GM10266 (cell line): ENCODE results near the gene SNCAIP.
"Not testable (repeated sequence)": the region's sequence is repeated elsewhere in the genome, so short reads cannot be mapped to it uniquely, and the experiment has no call there.

ENCODE experiments used
- DNase-seq: peaks from one replicate; pipeline ENCODE4 v3.0.0; 2012; ENCODE audit errors: extremely low spot score
- TF ChIP-seq, protein P1 (sequence below): IDR thresholded peaks from 2 replicates; pipeline ENCODE4 v1.5.1; 2012; ENCODE audit warnings: mild to moderate bottlenecking, low read depth; ENCODE audit not compliant: control insufficient read depth, insufficient read depth; ENCODE audit errors: missing control alignments

The SNCAIP gene

DNA sequence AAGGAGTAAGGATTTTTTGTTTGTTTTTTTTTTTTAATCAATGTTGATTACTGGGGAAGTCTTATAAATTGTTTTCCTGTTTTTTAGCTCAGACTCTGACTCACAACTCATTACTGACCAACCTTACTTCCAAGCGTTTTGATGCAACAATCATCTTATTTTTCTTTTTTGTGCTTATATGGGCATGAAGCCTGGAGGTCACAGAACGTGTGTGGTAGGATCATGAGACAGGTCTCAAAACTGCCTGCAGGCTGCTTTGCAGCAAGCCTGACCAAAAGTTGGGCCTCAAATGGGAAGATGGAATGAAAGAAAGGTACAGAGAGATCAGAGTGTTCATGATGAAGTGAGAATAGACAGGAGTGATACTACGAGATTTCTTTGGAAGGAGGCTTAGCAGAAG, 38.5 kb downstream of the SNCAIP start:
- TF ChIP-seq, protein P1, sequence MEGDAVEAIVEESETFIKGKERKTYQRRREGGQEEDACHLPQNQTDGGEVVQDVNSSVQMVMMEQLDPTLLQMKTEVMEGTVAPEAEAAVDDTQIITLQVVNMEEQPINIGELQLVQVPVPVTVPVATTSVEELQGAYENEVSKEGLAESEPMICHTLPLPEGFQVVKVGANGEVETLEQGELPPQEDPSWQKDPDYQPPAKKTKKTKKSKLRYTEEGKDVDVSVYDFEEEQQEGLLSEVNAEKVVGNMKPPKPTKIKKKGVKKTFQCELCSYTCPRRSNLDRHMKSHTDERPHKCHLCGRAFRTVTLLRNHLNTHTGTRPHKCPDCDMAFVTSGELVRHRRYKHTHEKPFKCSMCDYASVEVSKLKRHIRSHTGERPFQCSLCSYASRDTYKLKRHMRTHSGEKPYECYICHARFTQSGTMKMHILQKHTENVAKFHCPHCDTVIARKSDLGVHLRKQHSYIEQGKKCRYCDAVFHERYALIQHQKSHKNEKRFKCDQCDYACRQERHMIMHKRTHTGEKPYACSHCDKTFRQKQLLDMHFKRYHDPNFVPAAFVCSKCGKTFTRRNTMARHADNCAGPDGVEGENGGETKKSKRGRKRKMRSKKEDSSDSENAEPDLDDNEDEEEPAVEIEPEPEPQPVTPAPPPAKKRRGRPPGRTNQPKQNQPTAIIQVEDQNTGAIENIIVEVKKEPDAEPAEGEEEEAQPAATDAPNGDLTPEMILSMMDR = no peak
- DNase-seq = no peak

DNA sequence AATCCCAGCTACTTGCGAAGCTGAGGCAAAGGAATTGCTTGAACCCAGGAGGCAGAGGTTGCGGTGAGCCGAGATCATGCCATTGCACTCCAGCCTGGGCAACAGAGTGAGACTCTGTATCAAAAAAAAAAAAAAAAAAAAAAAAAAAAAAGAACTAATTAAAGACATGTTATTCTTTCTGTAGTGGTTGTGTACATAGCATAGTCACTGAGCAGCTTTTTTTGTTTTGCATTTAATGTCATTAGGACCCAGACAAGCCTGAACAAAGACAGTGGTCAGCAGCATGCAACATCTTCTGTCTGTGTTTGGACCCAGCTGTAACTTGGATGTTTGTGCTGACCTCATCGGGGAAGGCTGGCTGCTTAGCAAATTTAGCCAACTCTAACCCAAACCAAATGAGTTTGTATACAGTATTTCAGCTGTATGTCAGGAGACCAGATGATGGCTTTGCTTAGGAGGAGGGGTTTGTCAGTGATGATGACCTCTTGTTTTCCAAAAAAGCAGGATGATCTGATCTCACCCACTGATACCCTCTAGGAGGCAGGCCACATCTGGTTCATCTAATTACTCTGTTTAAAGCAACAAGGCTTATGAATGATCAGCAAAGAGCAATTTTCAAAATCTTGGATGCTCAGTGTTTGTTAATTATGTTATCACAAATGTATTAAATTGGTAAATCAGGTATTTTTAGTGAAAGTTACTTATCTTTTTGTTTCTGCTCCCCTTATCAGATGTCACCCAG, 39.5 kb downstream of the SNCAIP start:
- TF ChIP-seq, protein P1 = no peak
- DNase-seq = no peak

DNA sequence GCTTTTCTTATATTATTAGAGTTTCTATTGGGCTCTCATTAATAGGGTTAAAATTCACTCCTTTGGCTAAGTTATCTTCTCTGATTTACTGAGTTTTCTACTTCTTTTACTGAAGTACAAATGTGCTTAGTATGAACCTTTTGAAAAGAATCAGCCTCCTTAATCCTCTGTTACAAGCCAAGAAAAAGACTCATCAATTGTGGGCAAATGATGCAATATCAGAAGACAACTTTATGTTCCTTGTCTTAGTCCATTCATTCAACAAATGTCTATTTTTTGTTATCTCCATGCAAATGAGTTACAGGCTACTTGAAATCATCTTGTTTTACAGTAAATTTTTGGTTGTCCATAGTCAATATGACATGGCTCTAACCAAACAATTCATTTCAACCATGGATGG, 40.3 kb downstream of the SNCAIP start:
- TF ChIP-seq, protein P1 = no peak
- no peak for DNase-seq

DNA sequence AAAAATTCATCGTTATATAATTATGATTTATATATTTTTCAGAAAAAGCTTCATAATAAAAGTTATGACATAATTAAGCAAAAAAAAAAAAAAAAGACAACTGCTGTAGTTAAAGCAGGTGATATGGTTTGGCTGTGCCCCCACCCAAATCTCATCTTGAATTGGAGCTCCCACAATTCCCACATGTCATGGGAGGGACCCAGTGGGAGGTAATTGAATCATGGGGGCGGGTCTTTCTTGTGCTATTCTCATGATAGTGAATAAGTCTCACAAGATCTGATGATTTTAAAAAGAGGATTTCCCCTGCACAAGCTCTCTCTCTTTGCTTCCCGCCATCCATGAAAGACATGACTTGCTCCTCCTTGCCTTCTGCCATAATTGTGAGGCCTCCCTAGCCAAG, 41.3 kb downstream of the SNCAIP start:
- not testable (repeated sequence) for DNase-seq

DNA sequence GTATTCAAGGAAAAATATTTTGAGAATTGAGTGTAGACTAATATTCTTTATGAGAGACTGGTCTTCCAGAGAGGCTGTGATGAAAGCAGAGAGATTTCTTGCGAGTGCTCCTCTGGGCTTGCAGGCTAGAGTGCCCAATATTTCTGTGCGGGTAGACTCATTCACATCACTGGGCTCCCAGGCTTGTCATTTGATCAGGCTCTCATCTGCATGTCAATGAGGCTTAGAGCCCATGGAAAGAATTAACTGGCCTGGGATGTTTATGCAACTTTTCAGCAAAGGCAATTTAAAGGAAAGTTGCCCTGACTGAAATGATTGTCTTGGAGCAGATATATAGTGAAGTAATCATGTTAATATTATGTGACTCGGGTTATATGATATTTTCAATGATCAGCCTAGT, 42.3 kb downstream of the SNCAIP start:
- DNase-seq = no peak
- TF ChIP-seq, protein P1 = no peak

DNA sequence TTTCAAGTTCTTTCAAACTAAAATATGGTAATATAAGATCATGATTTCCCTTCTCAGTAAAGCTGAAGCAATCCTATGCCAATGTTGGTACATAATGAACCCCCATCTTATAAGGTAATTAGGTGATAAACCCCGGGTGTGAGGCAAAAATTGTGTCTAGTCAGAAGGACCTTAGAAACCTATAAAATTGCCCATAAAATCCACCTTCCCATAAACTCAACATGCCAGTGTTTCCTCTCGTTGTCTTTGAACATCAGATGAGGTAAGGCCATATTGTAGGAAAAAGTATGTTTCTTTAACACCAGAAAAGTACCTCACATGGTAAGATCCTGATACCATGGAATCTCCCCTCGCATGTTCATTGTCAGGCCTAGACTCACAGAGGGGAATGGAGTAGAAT, 43.3 kb downstream of the SNCAIP start:
- TF ChIP-seq, protein P1 = no peak
- DNase-seq = no peak

DNA sequence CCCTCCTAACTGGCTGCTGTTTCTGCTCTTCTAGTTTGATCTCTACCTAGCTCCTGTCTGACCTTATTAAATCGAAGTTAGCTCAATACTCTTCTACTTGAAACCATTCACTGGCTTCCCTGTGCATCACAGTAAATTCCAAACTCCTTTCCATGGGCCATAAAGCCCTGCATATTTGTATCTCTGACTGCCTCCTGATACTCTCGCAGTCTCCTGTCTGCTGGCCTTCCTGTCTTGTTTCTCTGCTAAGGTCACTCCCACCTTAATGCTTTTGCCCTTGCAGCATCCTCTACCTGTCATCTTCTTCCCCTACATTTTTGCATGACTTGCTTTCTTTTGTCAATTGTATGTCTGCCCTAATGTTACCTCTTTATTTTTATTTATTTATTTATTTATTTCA, 44.8 kb downstream of the SNCAIP start:
- TF ChIP-seq, protein P1 = no peak
- no peak for DNase-seq

DNA sequence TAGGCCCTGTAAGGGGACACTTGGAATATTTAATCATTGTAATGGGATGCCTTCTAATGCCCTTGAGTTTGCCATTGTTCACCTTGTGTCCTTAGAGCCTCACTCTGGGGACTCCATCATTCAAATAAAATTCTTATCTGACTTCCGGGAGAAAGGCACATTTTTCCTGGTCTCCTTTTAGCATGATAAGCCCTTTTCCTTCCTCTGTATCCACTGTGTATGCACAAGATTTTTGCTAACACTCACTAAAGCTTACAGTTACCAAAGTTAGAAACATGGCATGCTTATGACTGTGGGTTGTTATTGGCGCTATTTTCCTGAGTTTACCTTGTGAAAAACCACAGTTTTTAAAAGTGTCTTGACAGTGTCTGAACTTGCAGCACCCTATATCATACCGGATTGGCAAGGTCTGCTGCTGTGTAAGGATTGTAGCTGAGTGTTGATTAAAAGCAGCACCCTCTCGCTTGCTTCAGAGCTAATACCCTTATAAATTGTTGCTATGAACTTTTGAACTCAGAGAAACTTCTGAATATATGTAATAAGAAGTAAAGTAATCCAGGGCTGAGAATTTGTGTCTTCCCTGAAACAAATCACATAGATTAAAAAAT, 46.4 kb downstream of the SNCAIP start:
- TF ChIP-seq, protein P1 = no peak

More for the DNA sequence above, 46.4 kb downstream of the SNCAIP start:
- no peak for DNase-seq
